B cell (primary cell): Measurements from ENCODE around the gene PGP. TPM values are rescaled to one million over a fixed set of nuclear protein-coding genes. Genes with fewer than 3 reads are reported as not detected.

Source experiments
- ATAC-seq: fragments of 200-7000 bp; cut with Tn5 transposase; one replicate; pipeline ENCODE4 v1.10.0; 2021; ENCODE audit warnings: low read depth, mild to moderate bottlenecking, moderate number of reproducible peaks, moderate library complexity
- CTCF ChIA-PET: fragments of 350-600 bp; sonication (Branson Sonifier 250); formaldehyde crosslinking; loops from one replicate; lab custom pipeline; 2021; ENCODE audit warnings: antibody characterized with exemption, inconsistent platforms; lab: Charles Lee
- POLR2A ChIA-PET: fragments of 350-600 bp; sonication (Branson Sonifier 250); formaldehyde crosslinking; loops from one replicate; lab custom pipeline; 2021; ENCODE audit warnings: antibody characterized with exemption; lab: Charles Lee
- DNase-seq: peaks from one replicate; pipeline ENCODE4 v3.0.0; 2013
- H2AFZ ChIP-seq: 2 replicates; pipeline ENCODE4 v1.6.1; 2012; ENCODE audit warnings: mild to moderate bottlenecking, low read depth, low read length; ENCODE audit not compliant: insufficient read depth, poor library complexity, severe bottlenecking
- H3K27ac ChIP-seq, 2 donors: 1 replicate in 1 of 2; 2 replicates in 1 of 2; pipeline ENCODE4 v1.5.1; 2012 to 2013; ENCODE audit warnings: low read length in 2 of 2, mild to moderate bottlenecking in 2 of 2, moderate library complexity in 1 of 2
- H3K27me3 ChIP-seq, 4 experiments: fragments of 200-600 bp in 1 of 4; sonication (generic) in 1 of 4; replicated peaks in 1 of 4; 1 replicate in 2 of 4; 2 replicates in 2 of 4; pipeline versions ENCODE4 v1.6.1 to v1.7.0; 2013 to 2016; ENCODE audit warnings: low read length in 3 of 4, mild to moderate bottlenecking in 2 of 4, mixed read lengths in 1 of 4, moderate library complexity in 1 of 4; ENCODE audit not compliant: insufficient read depth in 4 of 4, control insufficient read depth in 3 of 4; ENCODE audit errors: control extremely low read depth in 1 of 4
- H3K36me3 ChIP-seq, 2 experiments: replicated peaks in 1 of 2; 1 replicate in 1 of 2; 2 replicates in 1 of 2; pipeline versions ENCODE4 v1.6.1 to v1.7.1; 2013; ENCODE audit warnings: low read length in 1 of 2; ENCODE audit not compliant: insufficient read depth in 2 of 2, control insufficient read depth in 1 of 2; ENCODE audit errors: control extremely low read depth in 1 of 2, extremely low read depth in 1 of 2
- H3K4me1 ChIP-seq, 2 donors: fragments of 200-600 bp in 1 of 2; sonication (generic) in 1 of 2; 1 replicate in 1 of 2; 2 replicates in 1 of 2; pipeline versions ENCODE4 v1.5.1 to v1.6.1; 2013 to 2017; ENCODE audit warnings: low read length in 2 of 2; ENCODE audit not compliant: control insufficient read depth in 2 of 2, insufficient read depth in 2 of 2
- H3K4me2 ChIP-seq: replicated peaks from 2 replicates; pipeline ENCODE3; 2012; ENCODE audit warnings: mild to moderate bottlenecking, low read depth, low read length; ENCODE audit not compliant: poor library complexity, severe bottlenecking
- H3K4me3 ChIP-seq, 5 experiments: fragments of 200-600 bp in 1 of 5; sonication (generic) in 1 of 5; 1 replicate in 3 of 5; 2 replicates in 2 of 5; pipeline versions ENCODE4 v1.5.1 to v1.7.0; 2011 to 2016; ENCODE audit warnings: low read length in 4 of 5, mild to moderate bottlenecking in 4 of 5, low read depth in 2 of 5, control low read depth in 1 of 5, moderate library complexity in 1 of 5; ENCODE audit not compliant: insufficient read depth in 1 of 5; ENCODE audit errors: control extremely low read depth in 1 of 5, extremely low read depth in 1 of 5
- H3K79me2 ChIP-seq: fragments of 200-600 bp; sonication (generic); one replicate; pipeline ENCODE4 v1.6.0; 2016; ENCODE audit warnings: low read length; ENCODE audit not compliant: control insufficient read depth, insufficient read depth
- H3K9ac ChIP-seq: fragments of 200-600 bp; sonication (generic); 2 replicates; pipeline ENCODE4 v1.6.1; 2017; ENCODE audit warnings: mild to moderate bottlenecking, low read length, moderate library complexity
- H3K9me3 ChIP-seq, 3 donors: one replicate each; pipeline versions ENCODE4 v1.6.1 to v1.7.1; 2013; ENCODE audit warnings: low read length in 2 of 3; ENCODE audit not compliant: control insufficient read depth in 2 of 3, insufficient read depth in 1 of 3; ENCODE audit errors: control extremely low read depth in 1 of 3
- H4K20me1 ChIP-seq: 2 replicates; pipeline ENCODE4 v1.6.0; 2012; ENCODE audit warnings: mild to moderate bottlenecking, low read length; ENCODE audit not compliant: insufficient read depth, control insufficient read depth, poor library complexity, severe bottlenecking
- H3K27ac Mint-ChIP-seq: one replicate; pipeline ENCODE4 v1.8.0; 2021; ENCODE audit warnings: mixed read lengths
- H3K27me3 Mint-ChIP-seq: one replicate; pipeline ENCODE4 v1.8.0; 2021; ENCODE audit warnings: mixed read lengths
- H3K4me1 Mint-ChIP-seq: one replicate; pipeline ENCODE4 v1.8.0; 2021; ENCODE audit warnings: mixed read lengths
- H3K4me3 Mint-ChIP-seq: one replicate; pipeline ENCODE4 v1.8.0; 2021; ENCODE audit warnings: mixed read lengths
- H3K9me3 Mint-ChIP-seq: one replicate; pipeline ENCODE4 v1.8.0; 2022; ENCODE audit warnings: mixed read lengths; ENCODE audit not compliant: insufficient read depth
- EZH2 ChIP-seq: IDR thresholded peaks from 2 replicates; pipeline ENCODE4 v1.6.1; 2012; ENCODE audit warnings: borderline replicate concordance, low read depth, mild to moderate bottlenecking, moderate library complexity, low read length; ENCODE audit not compliant: insufficient read depth, poor library complexity, severe bottlenecking
- WGBS: methylation state at CpG from one replicate; pipeline ENCODE4 v1.1.5; 2013; ENCODE audit warnings: missing lambda C conversion rate; ENCODE audit not compliant: insufficient coverage; 5-methylcytosine and 5-hydroxymethylcytosine counted together
- intact Hi-C: fragments of 100-400 bp; cut with micrococcal nuclease; formaldehyde crosslinking; loops from one replicate; pipeline ENCODE4 v1.10.0; 2022
- polyA plus RNA-seq: library from polyadenylated mRNA; depleted of rRNA; stranded (reverse); fragments of >200 nt; gene quantifications from 2 replicates; pipeline ENCODE4 v1.2.3, GENCODE V29; 2012
- total RNA-seq, 2 donors: library from RNA; stranded (reverse); fragments of 120-200 nt in 1 of 2; gene quantifications; 1 replicate in 1 of 2; 2 replicates in 1 of 2; pipeline versions ENCODE4 v1.2.3 to v1.2.4, GENCODE V29; 2013 to 2022
- TF ChIP-seq, protein P1 (sequence below): fragments of 200-600 bp; IDR thresholded peaks from one replicate; pipeline ENCODE4 v1.8.0; 2022; ENCODE audit warnings: antibody characterized with exemption, mild to moderate bottlenecking

Gene PGP
- total and polyA plus RNA-seq, 2 donors (not counting 1 experiment from before 2014, with no cell fraction given): 15.4 to 16.5 TPM

DNA sequence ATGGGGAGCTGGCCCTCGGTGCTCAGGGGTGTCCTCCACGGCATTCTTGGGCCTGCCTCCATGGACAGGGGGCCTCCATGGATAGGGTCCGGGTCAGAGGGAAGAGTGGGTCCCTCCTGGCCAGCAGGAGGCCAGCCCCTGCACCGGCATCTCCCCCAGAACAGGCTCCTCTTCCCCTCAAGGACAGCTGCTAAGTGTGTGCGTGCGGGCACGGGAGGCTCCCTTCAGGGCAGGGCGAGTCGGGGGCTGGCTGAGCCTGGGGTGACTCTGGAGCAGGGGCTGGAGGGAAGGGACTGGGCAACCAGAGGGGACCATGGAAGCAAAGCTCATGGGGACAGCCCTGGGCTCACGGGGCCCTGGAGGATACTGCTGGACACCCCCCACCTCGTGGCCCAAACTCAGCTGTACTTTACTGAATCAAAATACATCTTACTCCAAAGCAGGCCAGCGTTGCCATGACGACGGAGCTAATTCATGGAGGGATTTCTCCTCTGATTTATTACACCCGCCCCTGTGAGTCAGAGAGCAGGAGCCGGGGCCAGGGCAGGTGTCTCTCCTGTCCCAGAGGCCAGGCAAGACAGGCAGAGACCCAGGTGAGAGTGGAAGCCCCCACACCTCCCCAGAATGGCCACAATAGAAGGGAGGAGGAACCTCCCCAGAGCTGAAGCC is 20.3 kb downstream of the PGP start:
- Histone ChIP-seq H3K27me3 (peaks cover 0 to 50% (median 20%) of the 10 kb centered on the region in 4 experiments), H3K4me3 (no peak overlapping the region), H3K4me2 (no peak overlapping the region), H3K79me2 (no peaks in the 10 kb centered on the region), H3K4me1 (peaks cover 12 to 22% of the 10 kb centered on the region in 2 donors), H3K9me3 (peaks cover 0 to 6% (median 0%) of the 10 kb centered on the region in 3 donors), H3K36me3 (no peaks in the 10 kb centered on the region), H2AFZ (no peak overlapping the region), H4K20me1 (no peaks in the 10 kb centered on the region), H3K9ac (no peak overlapping the region), H3K27ac (no peak overlapping the region)
- CTCF ChIA-PET: interaction anchor here (0.6 to 4.7 kb wide), 28 partner anchors 10 to 325 kb away, joined by 3 to 71 read pairs (median 4); partner anchors contain the start of genes AMDHD2, ATP6V0C, BRICD5 and CCNF
- Mint-ChIP-seq H3K4me1 (peaks cover 10% of the 10 kb centered on the region), H3K27me3 (peaks cover 28% of the 10 kb centered on the region), H3K27ac (no peak overlapping the region), H3K4me3 (peak overlapping the region; percentile 78), H3K9me3 (no peaks in the 10 kb centered on the region)
- ATAC-seq (no peak), DNase-seq (no peak)
- intact Hi-C loops: loop anchor here (10.0 kb wide), 2 partner anchors 151 to 411 kb away; partner anchors contain the start of gene ABCA3
- POLR2A ChIA-PET: interaction anchor here (1.0 to 1.1 kb wide), 2 partner anchors 11 to 307 kb away, joined by 3 read pairs; partner anchors contain the start of gene MLST8
- TF ChIP-seq, protein P1, sequence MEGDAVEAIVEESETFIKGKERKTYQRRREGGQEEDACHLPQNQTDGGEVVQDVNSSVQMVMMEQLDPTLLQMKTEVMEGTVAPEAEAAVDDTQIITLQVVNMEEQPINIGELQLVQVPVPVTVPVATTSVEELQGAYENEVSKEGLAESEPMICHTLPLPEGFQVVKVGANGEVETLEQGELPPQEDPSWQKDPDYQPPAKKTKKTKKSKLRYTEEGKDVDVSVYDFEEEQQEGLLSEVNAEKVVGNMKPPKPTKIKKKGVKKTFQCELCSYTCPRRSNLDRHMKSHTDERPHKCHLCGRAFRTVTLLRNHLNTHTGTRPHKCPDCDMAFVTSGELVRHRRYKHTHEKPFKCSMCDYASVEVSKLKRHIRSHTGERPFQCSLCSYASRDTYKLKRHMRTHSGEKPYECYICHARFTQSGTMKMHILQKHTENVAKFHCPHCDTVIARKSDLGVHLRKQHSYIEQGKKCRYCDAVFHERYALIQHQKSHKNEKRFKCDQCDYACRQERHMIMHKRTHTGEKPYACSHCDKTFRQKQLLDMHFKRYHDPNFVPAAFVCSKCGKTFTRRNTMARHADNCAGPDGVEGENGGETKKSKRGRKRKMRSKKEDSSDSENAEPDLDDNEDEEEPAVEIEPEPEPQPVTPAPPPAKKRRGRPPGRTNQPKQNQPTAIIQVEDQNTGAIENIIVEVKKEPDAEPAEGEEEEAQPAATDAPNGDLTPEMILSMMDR: no peak
- TF ChIP-seq EZH2: no peak
- 75% methylated on average over 14 of the region's 16 CpGs for WGBS

DNA sequence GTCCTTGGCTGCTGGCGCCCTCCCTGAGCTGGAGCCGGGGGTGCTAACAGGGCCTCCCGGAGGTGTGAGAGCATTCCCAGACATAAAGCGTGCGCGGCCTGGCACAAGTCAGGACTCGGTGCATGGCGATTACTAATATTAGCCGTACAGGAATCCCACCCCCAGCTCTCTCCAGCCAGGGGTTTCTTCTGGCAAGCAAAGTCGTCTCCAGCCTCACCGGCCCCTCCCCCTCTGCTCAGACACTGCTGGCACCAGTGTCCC is 23.3 kb downstream of the PGP start:
- H3K4me1 Mint-ChIP-seq: peaks cover 7% of the 10 kb centered on the region
- no peak overlapping the region for H3K9ac ChIP-seq
- no peaks in the 10 kb centered on the region for H3K9me3 Mint-ChIP-seq

More for the DNA sequence above, 23.3 kb downstream of the PGP start:
- H4K20me1 ChIP-seq: no peaks in the 10 kb centered on the region
- no peak overlapping the region for H3K4me2 ChIP-seq
- ChIA-PET CTCF (no interaction called here), POLR2A (no interaction called here)
- H3K4me1 ChIP-seq: peaks cover 12 to 15% of the 10 kb centered on the region in 2 donors
- Mint-ChIP-seq H3K27ac (no peak overlapping the region), H3K4me3 (no peak overlapping the region), H3K27me3 (peaks cover 12% of the 10 kb centered on the region)
- H3K36me3 ChIP-seq: no peaks in the 10 kb centered on the region
- H3K27me3 ChIP-seq: peaks cover 0 to 27% (median 13%) of the 10 kb centered on the region in 4 experiments
- DNase-seq (no peak), ATAC-seq (no peak)
- intact Hi-C loops: loop anchor here (10.0 kb wide), 2 partner anchors 153 to 413 kb away; partner anchors contain the start of gene ABCA3
- H3K4me3 ChIP-seq: no peak overlapping the region
- H3K79me2 ChIP-seq: no peaks in the 10 kb centered on the region
- H2AFZ ChIP-seq: no peak overlapping the region
- WGBS: 93% methylated on average over 11 of the region's 11 CpGs
- peaks cover 0 to 6% (median 0%) of the 10 kb centered on the region in 3 donors for H3K9me3 ChIP-seq
- TF ChIP-seq EZH2: no peak
- TF ChIP-seq, protein P1: no peak
- H3K27ac ChIP-seq: no peak overlapping the region
